Sigmoid colon (tissue), 4 donors: Measurements from ENCODE around the gene SSBP1.

ENCODE experiments used
- CTCF ChIP-seq, 4 experiments: fragments of 450-650 bp in 3 of 4; fragments of 200-600 bp in 1 of 4; IDR thresholded peaks; one replicate each; pipeline ENCODE4 v1.5.1; 2016 to 2019; ENCODE audit warnings: antibody characterized with exemption in 4 of 4, mild to moderate bottlenecking in 3 of 4, moderate library complexity in 2 of 4
- EP300 ChIP-seq, 4 donors: sonication (generic); formaldehyde crosslinking; IDR thresholded peaks; one replicate each; pipeline ENCODE4 v1.6.1; 2017; ENCODE audit warnings: antibody characterized with exemption in 4 of 4
- POLR2A ChIP-seq, 2 donors: fragments of 450-650 bp; IDR thresholded peaks; one replicate each; pipeline ENCODE4 v1.6.1; 2016; ENCODE audit warnings: antibody characterized with exemption in 2 of 2, mild to moderate bottlenecking in 2 of 2, moderate library complexity in 2 of 2
- POLR2AphosphoS5 ChIP-seq, 4 donors: sonication (generic); formaldehyde crosslinking; IDR thresholded peaks; one replicate each; pipeline ENCODE4 v1.6.1; 2017; ENCODE audit warnings: antibody characterized with exemption in 4 of 4

- TF ChIP-seq CTCF (IDR thresholded peaks at IDR 0.05) (no peak), EP300 (IDR thresholded peaks at IDR 0.05) (no peak), POLR2A (IDR thresholded peaks at IDR 0.05) (no peak), POLR2AphosphoS5 (IDR thresholded peaks at IDR 0.05) (no peak)
Measured at GRCh38 chr7:141792526-141792925, 54.4 kb downstream of the SSBP1 start.
